Rectal smooth muscle tissue (tissue), 1 donor: ENCODE measurements around the gene EDEM3.

Experiments used
- H3K27ac ChIP-seq: one replicate; pipeline ENCODE4 v1.7.0; 2013; ENCODE audit warnings: low read depth, low read length, inconsistent platforms
- H3K27me3 ChIP-seq: one replicate; pipeline ENCODE4 v1.7.0; 2013; ENCODE audit warnings: low read length; ENCODE audit not compliant: control insufficient read depth, insufficient read depth
- H3K36me3 ChIP-seq: one replicate; pipeline ENCODE4 v1.7.0; 2013; ENCODE audit warnings: low read length; ENCODE audit not compliant: control insufficient read depth, insufficient read depth
- H3K4me1 ChIP-seq: one replicate; pipeline ENCODE4 v1.7.0; 2013; ENCODE audit warnings: low read length; ENCODE audit not compliant: control insufficient read depth, insufficient read depth
- H3K4me3 ChIP-seq: one replicate; pipeline ENCODE4 v1.7.0; 2013; ENCODE audit warnings: low read length
- H3K9ac ChIP-seq: one replicate; pipeline ENCODE4 v1.7.0; 2013; ENCODE audit warnings: low read length

EDEM3 gene

GRCh38 chr1:184677344-184677743 is 77.3 kb downstream of the EDEM3 start:
- no peaks in the 10 kb centered on the region for H3K36me3 ChIP-seq
- H3K27me3 ChIP-seq, result no peaks in the 10 kb centered on the region
- H3K27ac ChIP-seq, result no peak overlapping the region
- no peaks in the 10 kb centered on the region for H3K4me1 ChIP-seq
- no peak overlapping the region for H3K9ac ChIP-seq
- H3K4me3 ChIP-seq, result no peak overlapping the region

- Histone ChIP-seq H3K36me3 (no peaks in the 10 kb centered on the region), H3K4me1 (no peaks in the 10 kb centered on the region), H3K4me3 (no peak overlapping the region), H3K27ac (no peak overlapping the region), H3K9ac (no peak overlapping the region), H3K27me3 (no peaks in the 10 kb centered on the region)
Measured at GRCh38 chr1:184673305-184673704, 81.4 kb downstream of the EDEM3 start.

- no peaks in the 10 kb centered on the region for H3K27me3 ChIP-seq
- no peaks in the 10 kb centered on the region for H3K36me3 ChIP-seq
- no peak overlapping the region for H3K27ac ChIP-seq
- no peak overlapping the region for H3K9ac ChIP-seq
- no peak overlapping the region for H3K4me3 ChIP-seq
- no peaks in the 10 kb centered on the region for H3K4me1 ChIP-seq
Measured at GRCh38 chr1:184672013-184672726, 82.5 kb downstream of the EDEM3 start.

- H3K27me3 ChIP-seq, result no peaks in the 10 kb centered on the region
- no peak overlapping the region for H3K4me3 ChIP-seq
- no peaks in the 10 kb centered on the region for H3K4me1 ChIP-seq
- H3K36me3 ChIP-seq, result no peaks in the 10 kb centered on the region
- no peak overlapping the region for H3K27ac ChIP-seq
- H3K9ac ChIP-seq, result no peak overlapping the region
Measured at GRCh38 chr1:184669391-184669790, 85.3 kb downstream of the EDEM3 start.

GRCh38 chr1:184665360-184665759 is 89.3 kb downstream of the EDEM3 start:
- Histone ChIP-seq H3K4me3 (no peak overlapping the region), H3K27ac (no peak overlapping the region), H3K36me3 (no peaks in the 10 kb centered on the region), H3K4me1 (no peaks in the 10 kb centered on the region), H3K27me3 (no peaks in the 10 kb centered on the region), H3K9ac (no peak overlapping the region)

- Histone ChIP-seq H3K4me3 (no peak overlapping the region), H3K36me3 (no peaks in the 10 kb centered on the region), H3K9ac (no peak overlapping the region), H3K27ac (no peak overlapping the region), H3K4me1 (no peaks in the 10 kb centered on the region), H3K27me3 (no peaks in the 10 kb centered on the region)
Measured at GRCh38 chr1:184664661-184665060, 90.0 kb downstream of the EDEM3 start.

- Histone ChIP-seq H3K4me1 (no peaks in the 10 kb centered on the region), H3K9ac (no peak overlapping the region), H3K27ac (no peak overlapping the region), H3K36me3 (no peaks in the 10 kb centered on the region), H3K4me3 (peak overlapping the region; percentile 40), H3K27me3 (no peaks in the 10 kb centered on the region)
Measured at GRCh38 chr1:184664042-184664660, 90.5 kb downstream of the EDEM3 start.

- Histone ChIP-seq H3K27ac (no peak overlapping the region), H3K9ac (no peak overlapping the region), H3K27me3 (no peaks in the 10 kb centered on the region), H3K4me1 (no peaks in the 10 kb centered on the region), H3K4me3 (no peak overlapping the region), H3K36me3 (no peaks in the 10 kb centered on the region)
Measured at GRCh38 chr1:184661801-184662200, 92.9 kb downstream of the EDEM3 start.

GRCh38 chr1:184660462-184661191 is 94.0 kb downstream of the EDEM3 start:
- no peak overlapping the region for H3K27ac ChIP-seq
- H3K4me3 ChIP-seq, result no peak overlapping the region
- no peak overlapping the region for H3K9ac ChIP-seq
- no peaks in the 10 kb centered on the region for H3K36me3 ChIP-seq
- no peaks in the 10 kb centered on the region for H3K4me1 ChIP-seq
- H3K27me3 ChIP-seq, result no peaks in the 10 kb centered on the region

- Histone ChIP-seq H3K27me3 (no peaks in the 10 kb centered on the region), H3K9ac (no peak overlapping the region), H3K27ac (no peak overlapping the region), H3K36me3 (no peaks in the 10 kb centered on the region), H3K4me1 (no peaks in the 10 kb centered on the region), H3K4me3 (no peak overlapping the region)
Measured at GRCh38 chr1:184658055-184658454, 96.6 kb downstream of the EDEM3 start.

GRCh38 chr1:184656221-184656620 is 98.4 kb downstream of the EDEM3 start:
- no peaks in the 10 kb centered on the region for H3K4me1 ChIP-seq
- H3K36me3 ChIP-seq, result no peaks in the 10 kb centered on the region
- H3K27me3 ChIP-seq, result no peaks in the 10 kb centered on the region
- no peak overlapping the region for H3K27ac ChIP-seq
- H3K4me3 ChIP-seq, result no peak overlapping the region
- no peak overlapping the region for H3K9ac ChIP-seq

- no peak overlapping the region for H3K4me3 ChIP-seq
- H3K27ac ChIP-seq, result no peak overlapping the region
- H3K36me3 ChIP-seq, result no peaks in the 10 kb centered on the region
- no peaks in the 10 kb centered on the region for H3K27me3 ChIP-seq
- H3K4me1 ChIP-seq, result no peaks in the 10 kb centered on the region
- no peak overlapping the region for H3K9ac ChIP-seq
Measured at GRCh38 chr1:184655185-184655584, 99.5 kb downstream of the EDEM3 start.
